ENCODE measurements around the gene PPP1R18.
A peak's percentile ranks its signal among the peaks of the same experiment; 100 is the strongest.
"Not testable (repeated sequence)": the region's sequence is repeated elsewhere in the genome, so short reads cannot be mapped to it uniquely, and the experiment has no call there.

PPP1R18 gene

GRCh38 chr6:30688569-30688968 is 2.1 kb upstream of the PPP1R18 start:
- no peak for DNase-seq

GRCh38 chr6:30687659-30688431 is 1.4 kb upstream of the PPP1R18 start:
- DNase-seq: no peak

GRCh38 chr6:30686908-30687658 is 638 bp upstream of the PPP1R18 start:
- DNase-seq: peak; percentile 75 to 89

GRCh38 chr6:30685157-30686008 is 1.1 kb downstream of the PPP1R18 start:
- peak; percentile 55 for DNase-seq

- peak; percentile 66 to 81 for DNase-seq
These were observed 1.9 kb downstream of the PPP1R18 start for GRCh38 chr6:30684386-30685156.

GRCh38 chr6:30683980-30684338 is 2.5 kb downstream of the PPP1R18 start:
- DNase-seq: no peak

- DNase-seq: no peak
These were observed 3.1 kb downstream of the PPP1R18 start for GRCh38 chr6:30683183-30683979.

- DNase-seq: peak; percentile 99
These were observed 4.0 kb downstream of the PPP1R18 start for GRCh38 chr6:30682143-30683117.

GRCh38 chr6:30681766-30682142 is 4.7 kb downstream of the PPP1R18 start:
- DNase-seq: no peak

GRCh38 chr6:30679765-30680535 is 6.5 kb downstream of the PPP1R18 start:
- DNase-seq: no peak

- peak; percentile 87 for DNase-seq
These were observed 7.3 kb downstream of the PPP1R18 start for GRCh38 chr6:30678964-30679726.

GRCh38 chr6:30676660-30677285 is 9.7 kb downstream of the PPP1R18 start:
- no peak for DNase-seq

- DNase-seq: peak; percentile 98 to 99
These were observed 13.8 kb downstream of the PPP1R18 start, which contains the start of gene DHX16 for GRCh38 chr6:30672445-30673253. Gene DHX16, minus strand, starts transcription at chr6:30673006. Its CDS starts 165 bp downstream, at chr6:30672841.

GRCh38 chr6:30670760-30671527 is 15.5 kb downstream of the PPP1R18 start:
- DNase-seq: no peak

- DNase-seq: not testable (repeated sequence)
These were observed 20.1 kb downstream of the PPP1R18 start for GRCh38 chr6:30666300-30666699.

GRCh38 chr6:30664994-30665767 is 21.3 kb downstream of the PPP1R18 start:
- DNase-seq: no peak
